ENCODE measurements around the gene CCDC171.
"Not testable (repeated sequence)": the region's sequence is repeated elsewhere in the genome, so short reads cannot be mapped to it uniquely, and the experiment has no call there.

The CCDC171 gene

GRCh38 chr9:15570769-15571168 lies 17.9 kb downstream of the CCDC171 start:
- DNase-seq, result no peak

GRCh38 chr9:15572200-15572770 lies 19.4 kb downstream of the CCDC171 start:
- DNase-seq, result no peak

- peak in 1 of 2 experiments; percentile 13 for DNase-seq
These were observed 23.7 kb downstream of the CCDC171 start for GRCh38 chr9:15576350-15577050.

- no peak for DNase-seq
These were observed 25.9 kb downstream of the CCDC171 start for GRCh38 chr9:15578714-15579113.

- no peak for DNase-seq
These were observed 31.5 kb downstream of the CCDC171 start for GRCh38 chr9:15584379-15584778.

- DNase-seq, result no peak
These were observed 39.5 kb downstream of the CCDC171 start for GRCh38 chr9:15592317-15592716.

- DNase-seq, result not testable (repeated sequence)
These were observed 40.1 kb downstream of the CCDC171 start for GRCh38 chr9:15592940-15593339.

GRCh38 chr9:15600666-15601330 lies 48.0 kb downstream of the CCDC171 start:
- DNase-seq, result not testable (repeated sequence)

GRCh38 chr9:15606643-15607472 lies 54.0 kb downstream of the CCDC171 start:
- peak; percentile 10 to 14 for DNase-seq

GRCh38 chr9:15612962-15613361 lies 60.1 kb downstream of the CCDC171 start:
- DNase-seq, result no peak

- DNase-seq, result no peak
These were observed 64.9 kb downstream of the CCDC171 start for GRCh38 chr9:15617782-15618181.

GRCh38 chr9:15618540-15619331 lies 65.9 kb downstream of the CCDC171 start:
- no peak for DNase-seq

GRCh38 chr9:15622318-15622971 lies 69.6 kb downstream of the CCDC171 start:
- no peak for DNase-seq

- DNase-seq, result no peak
These were observed 82.9 kb downstream of the CCDC171 start for GRCh38 chr9:15635752-15636151.

- DNase-seq, result no peak
These were observed 87.3 kb downstream of the CCDC171 start for GRCh38 chr9:15640121-15640520.

- DNase-seq, result no peak
These were observed 88.4 kb downstream of the CCDC171 start for GRCh38 chr9:15641291-15641690.

- DNase-seq, result peak in 1 of 2 experiments; percentile 9
These were observed 89.6 kb downstream of the CCDC171 start for GRCh38 chr9:15642369-15642962.

GRCh38 chr9:15670246-15670645 lies 117.4 kb downstream of the CCDC171 start:
- no peak for DNase-seq

- DNase-seq, result no peak
These were observed 118.1 kb downstream of the CCDC171 start for GRCh38 chr9:15670894-15671293.

- no peak for DNase-seq
These were observed 140.9 kb downstream of the CCDC171 start for GRCh38 chr9:15693701-15694100.

- no peak for DNase-seq
These were observed 144.1 kb downstream of the CCDC171 start for GRCh38 chr9:15696979-15697378.
